GM12878 (cell line): ENCODE measurements around the gene CAP2. TPM values are rescaled to one million over a fixed set of nuclear protein-coding genes. Genes with fewer than 3 reads are reported as not detected.

Experiments
- ATAC-seq: fragments of 200-7000 bp; cut with Tn5 transposase; 3 replicates; pipeline ENCODE4 v1.9.1; 2020; ENCODE audit warnings: mild to moderate bottlenecking, moderate library complexity
- BruUV-seq: library from RNA; stranded (reverse); fragments of 400-500 nt; replicated peaks from 2 replicates; lab custom pipeline; 2021; lab: Mats Ljungman, UMichigan
- CTCF ChIA-PET: fragments of 300-600 bp; sonication (Branson Sonifier 250); formaldehyde crosslinking; extraction: SDS; loops from one replicate; lab custom pipeline; 2021; ENCODE audit warnings: inconsistent platforms; lab: Yijun Ruan, JAX
- POLR2A ChIA-PET: fragments of 350-600 bp; formaldehyde crosslinking; extraction: SDS; loops from one replicate; lab custom pipeline; 2021; ENCODE audit warnings: inconsistent platforms; lab: Charles Lee
- RAD21 ChIA-PET: fragments of 300-600 bp; sonication (Branson Sonifier 250); formaldehyde crosslinking; loops from one replicate; lab custom pipeline; 2023; ENCODE audit warnings: antibody characterized with exemption; ENCODE audit not compliant: unreplicated experiment; lab: Charles Lee
- SMC1A ChIA-PET: fragments of 300-600 bp; sonication (Branson Sonifier 250); formaldehyde crosslinking; loops from one replicate; lab custom pipeline; 2023; ENCODE audit not compliant: unreplicated experiment, uncharacterized antibody; lab: Charles Lee
- DNase-seq: peaks from one replicate; pipeline ENCODE4 v3.0.0-alpha.2; 2011; ENCODE audit warnings: low read depth, low spot score
- FAIRE-seq: peaks from 3 replicates; lab custom pipeline; 2011; peaks lifted over from hg19 to GRCh38; lab: Jason Lieb, UNC
- H2AFZ ChIP-seq: 2 replicates; pipeline ENCODE4 v1.6.0; 2011; ENCODE audit warnings: low read depth, low read length, control low read depth; ENCODE audit not compliant: control insufficient read depth
- H3K27ac ChIP-seq: 2 replicates; pipeline ENCODE4 v1.5.1; 2011; ENCODE audit warnings: control low read depth; ENCODE audit not compliant: control insufficient read depth, insufficient read depth
- H3K27me3 ChIP-seq, 2 experiments: replicated peaks in 1 of 2; 2 replicates each; pipeline versions ENCODE4 v1.6.0 to v1.6.1; 2011; ENCODE audit warnings: low read length in 1 of 2; ENCODE audit not compliant: control insufficient read depth in 2 of 2, insufficient read depth in 2 of 2
- H3K36me3 ChIP-seq, 2 experiments: 2 replicates each; pipeline ENCODE4 v1.5.1; 2011; ENCODE audit warnings: low read length in 1 of 2; ENCODE audit not compliant: control insufficient read depth in 2 of 2, insufficient read depth in 2 of 2
- H3K4me1 ChIP-seq: 2 replicates; pipeline ENCODE4 v1.6.1; 2011; ENCODE audit warnings: mild to moderate bottlenecking, low read length, moderate library complexity, mixed read lengths; ENCODE audit not compliant: control insufficient read depth, insufficient read depth
- H3K4me2 ChIP-seq: 2 replicates; pipeline ENCODE4 v1.6.0; 2011; ENCODE audit warnings: control low read depth; ENCODE audit not compliant: control insufficient read depth, insufficient read depth
- H3K4me3 ChIP-seq: fragments of 200-600 bp; sonication (generic); 2 replicates; pipeline ENCODE4 v1.5.1; 2016
- H3K79me2 ChIP-seq: 2 replicates; pipeline ENCODE4 v1.6.0; 2011; ENCODE audit warnings: low read length; ENCODE audit not compliant: control insufficient read depth, insufficient read depth
- H3K9ac ChIP-seq: 2 replicates; pipeline ENCODE4 v1.8.0; 2011; ENCODE audit warnings: low read length, control low read depth, mixed read lengths; ENCODE audit not compliant: control insufficient read depth, insufficient read depth
- H3K9me3 ChIP-seq: replicated peaks from 3 replicates; pipeline ENCODE4 v1.5.1; 2011; ENCODE audit warnings: mild to moderate bottlenecking, low read length; ENCODE audit not compliant: control insufficient read depth, insufficient read depth
- H4K20me1 ChIP-seq: 2 replicates; pipeline ENCODE4 v1.6.0; 2011; ENCODE audit not compliant: control insufficient read depth, insufficient read depth
- CBX3 ChIP-seq: fragments of 200-600 bp; sonication (generic); IDR thresholded peaks from 2 replicates; pipeline ENCODE4 v1.6.1; 2016; ENCODE audit warnings: low read depth, borderline replicate concordance
- E4F1 ChIP-seq: fragments of 450-650 bp; IDR thresholded peaks from 2 replicates; pipeline ENCODE4 v1.6.1; 2018; ENCODE audit warnings: borderline replicate concordance, mild to moderate bottlenecking; ENCODE audit not compliant: partially characterized antibody
- HDAC6 ChIP-seq: fragments of 200-600 bp; sonication (generic); IDR thresholded peaks from one replicate; pipeline ENCODE4 v1.8.0; 2017; ENCODE audit warnings: antibody characterized with exemption; ENCODE audit not compliant: unreplicated experiment
- MEF2B ChIP-seq: fragments of 450-650 bp; IDR thresholded peaks from 2 replicates; pipeline ENCODE4 v1.6.1; 2018; ENCODE audit warnings: mild to moderate bottlenecking, moderate library complexity; ENCODE audit not compliant: partially characterized antibody, poor library complexity, severe bottlenecking
- PAX5 ChIP-seq: IDR thresholded peaks from 2 replicates; pipeline ENCODE4 v1.6.1; 2011; ENCODE audit warnings: low read depth, low read length, borderline replicate concordance
- PAX8 ChIP-seq: fragments of 450-650 bp; IDR thresholded peaks from 2 replicates; pipeline ENCODE4 v1.6.1; 2017; ENCODE audit warnings: mild to moderate bottlenecking, moderate library complexity
- RELA ChIP-seq: fragments of 450-650 bp; IDR thresholded peaks from 2 replicates; pipeline ENCODE4 v1.8.0; 2014; ENCODE audit warnings: borderline replicate concordance; ENCODE audit not compliant: partially characterized antibody
- RELB ChIP-seq: fragments of 450-650 bp; IDR thresholded peaks from 2 replicates; pipeline ENCODE4 v1.6.1; 2017; ENCODE audit warnings: low read depth, mild to moderate bottlenecking, moderate library complexity
- SREBF1 ChIP-seq: IDR thresholded peaks from 2 replicates; pipeline ENCODE4 v1.6.1; 2012; ENCODE audit warnings: mild to moderate bottlenecking, low read length
- STAT1 ChIP-seq: fragments of 450-650 bp; conservative IDR thresholded peaks from 2 replicates; pipeline ENCODE4 v1.6.1; 2014; ENCODE audit warnings: antibody characterized with exemption, mild to moderate bottlenecking
- WGBS: methylation state at CpG from one replicate; pipeline ENCODE4 v1.1.6; 2016; ENCODE audit warnings: low lambda C conversion rate; ENCODE audit not compliant: insufficient replicate concordance, insufficient coverage; ENCODE audit errors: missing lambda C conversion rate; 5-methylcytosine and 5-hydroxymethylcytosine counted together
- in situ Hi-C: fragments of 300-500 bp; cut with MboI; formaldehyde crosslinking; loops from 9 replicates; pipeline ENCODE4 v1.14.3; 2018; ENCODE audit warnings: mixed read lengths
- intact Hi-C: fragments of 100-400 bp; cut with micrococcal nuclease; formaldehyde crosslinking; loops from one replicate; pipeline ENCODE4 v1.14.2; 2022; ENCODE audit not compliant: unreplicated experiment
- polyA plus RNA-seq, 11 experiments: library from polyadenylated mRNA; depleted of rRNA in 4 of 11; unstranded in 6 of 11; stranded (reverse) in 5 of 11; fragments of >200 nt; fragmentation: Nextera tagmentation in 4 of 11; fragmentation: Illumina TruSeq in 1 of 11; extraction: Ambion mirVana in 4 of 11; extraction: Trizol in 1 of 11; gene quantifications; 1 replicate in 1 of 11; 2 replicates in 10 of 11; pipeline versions ENCODE4 v1.2.1 to v1.2.3, GENCODE V29; 2011 to 2016; ENCODE audit warnings: inconsistent platforms in 2 of 11, missing spikeins in 2 of 11, low read depth in 1 of 11
- total RNA-seq, 4 experiments: library from RNA; depleted of rRNA in 3 of 4; stranded (reverse); fragments of >200 nt in 3 of 4; fragmentation: Illumina TruSeq in 1 of 4; extraction: Trizol in 1 of 4; gene quantifications; 2 replicates each; pipeline versions ENCODE4 v1.2.1 to v1.2.3, GENCODE V29; 2013 to 2021

Gene CAP2
- total and polyA plus RNA-seq, 10 of the 15 experiments (the other 5 are each of a cell fraction or from before 2014, with no cell fraction given): 0.10 to 2.0 (median 0.15) TPM; not detected in 7

- no peak for TF ChIP-seq MEF2B
- no peak for TF ChIP-seq PAX5
- TF ChIP-seq RELA: no peak
These were observed 25.5 kb upstream of the CAP2 start (continued) for GRCh38 chr6:17367868-17368267.

- FAIRE-seq (no peak), DNase-seq (no peak), ATAC-seq (no peak)
- ChIA-PET SMC1A (interaction anchor here (1.4 kb wide), 1 partner anchor 11 kb away, joined by 5 read pairs; the partner anchor contains the start of gene CAP2), POLR2A (no interaction called here), CTCF (no interaction called here), RAD21 (no interaction called here)
- Histone ChIP-seq H3K36me3 (no peaks in the 10 kb centered on the region), H3K4me2 (no peak overlapping the region), H3K4me3 (no peak overlapping the region), H3K9ac (no peak overlapping the region), H3K27me3 (no peaks in the 10 kb centered on the region), H3K9me3 (no peaks in the 10 kb centered on the region), H3K27ac (no peak overlapping the region), H2AFZ (no peak overlapping the region), H4K20me1 (no peaks in the 10 kb centered on the region), H3K4me1 (no peaks in the 10 kb centered on the region), H3K79me2 (no peaks in the 10 kb centered on the region)
- in situ Hi-C loops: no loop called here
- intact Hi-C loops: no loop called here
- no TSS peak for BruUV-seq
- 26% methylated on average over 7 of the region's 7 CpGs for WGBS
- no peak for TF ChIP-seq STAT1
- no peak for TF ChIP-seq HDAC6
- TF ChIP-seq E4F1: no peak
- no peak for TF ChIP-seq SREBF1
- no peak for TF ChIP-seq RELB
- no peak for TF ChIP-seq CBX3
- TF ChIP-seq PAX8: no peak
These were observed 11.8 kb upstream of the CAP2 start for GRCh38 chr6:17381424-17382147.
